Measurements from ENCODE around the gene SLC9A9.

DNA sequence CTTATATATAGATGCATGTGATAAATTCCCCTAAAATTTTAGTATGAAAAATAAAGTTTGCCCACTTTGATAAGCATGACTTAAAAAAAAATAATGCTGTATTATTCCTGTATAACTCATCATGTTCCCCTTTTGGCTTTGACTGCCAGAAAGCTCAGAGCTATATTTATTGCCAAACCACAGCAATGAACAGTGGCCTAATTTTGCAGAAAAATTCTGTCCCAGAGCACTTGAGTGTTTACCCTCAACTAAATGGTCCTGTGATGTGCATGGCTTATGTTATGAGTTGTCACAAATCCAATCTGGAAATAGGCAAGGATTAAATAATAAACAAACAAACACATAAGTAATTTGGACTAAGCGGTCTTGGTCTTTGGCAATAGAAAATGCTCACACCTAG, 276.7 kb downstream of the SLC9A9 start:
- TF ChIP-seq, protein P1, sequence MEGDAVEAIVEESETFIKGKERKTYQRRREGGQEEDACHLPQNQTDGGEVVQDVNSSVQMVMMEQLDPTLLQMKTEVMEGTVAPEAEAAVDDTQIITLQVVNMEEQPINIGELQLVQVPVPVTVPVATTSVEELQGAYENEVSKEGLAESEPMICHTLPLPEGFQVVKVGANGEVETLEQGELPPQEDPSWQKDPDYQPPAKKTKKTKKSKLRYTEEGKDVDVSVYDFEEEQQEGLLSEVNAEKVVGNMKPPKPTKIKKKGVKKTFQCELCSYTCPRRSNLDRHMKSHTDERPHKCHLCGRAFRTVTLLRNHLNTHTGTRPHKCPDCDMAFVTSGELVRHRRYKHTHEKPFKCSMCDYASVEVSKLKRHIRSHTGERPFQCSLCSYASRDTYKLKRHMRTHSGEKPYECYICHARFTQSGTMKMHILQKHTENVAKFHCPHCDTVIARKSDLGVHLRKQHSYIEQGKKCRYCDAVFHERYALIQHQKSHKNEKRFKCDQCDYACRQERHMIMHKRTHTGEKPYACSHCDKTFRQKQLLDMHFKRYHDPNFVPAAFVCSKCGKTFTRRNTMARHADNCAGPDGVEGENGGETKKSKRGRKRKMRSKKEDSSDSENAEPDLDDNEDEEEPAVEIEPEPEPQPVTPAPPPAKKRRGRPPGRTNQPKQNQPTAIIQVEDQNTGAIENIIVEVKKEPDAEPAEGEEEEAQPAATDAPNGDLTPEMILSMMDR (IDR thresholded peaks at IDR 0.05): no peak
- TF ChIP-seq EZH2 (IDR thresholded peaks at IDR 0.05): no peak

Data from neural progenitor cell (in vitro differentiated cells).